CD4-positive, alpha-beta T cell treated with Interleukin-15 for 4 hours (primary cell): ENCODE results near the gene ATXN2.
"Not testable (repeated sequence)": the region's sequence is repeated elsewhere in the genome, so short reads cannot be mapped to it uniquely, and the experiment has no call there.

ENCODE experiments used
- DNase-seq: peaks from one replicate; pipeline ENCODE4 v3.0.0-alpha.2; 2020; ENCODE audit warnings: low spot score

The ATXN2 gene

DNA sequence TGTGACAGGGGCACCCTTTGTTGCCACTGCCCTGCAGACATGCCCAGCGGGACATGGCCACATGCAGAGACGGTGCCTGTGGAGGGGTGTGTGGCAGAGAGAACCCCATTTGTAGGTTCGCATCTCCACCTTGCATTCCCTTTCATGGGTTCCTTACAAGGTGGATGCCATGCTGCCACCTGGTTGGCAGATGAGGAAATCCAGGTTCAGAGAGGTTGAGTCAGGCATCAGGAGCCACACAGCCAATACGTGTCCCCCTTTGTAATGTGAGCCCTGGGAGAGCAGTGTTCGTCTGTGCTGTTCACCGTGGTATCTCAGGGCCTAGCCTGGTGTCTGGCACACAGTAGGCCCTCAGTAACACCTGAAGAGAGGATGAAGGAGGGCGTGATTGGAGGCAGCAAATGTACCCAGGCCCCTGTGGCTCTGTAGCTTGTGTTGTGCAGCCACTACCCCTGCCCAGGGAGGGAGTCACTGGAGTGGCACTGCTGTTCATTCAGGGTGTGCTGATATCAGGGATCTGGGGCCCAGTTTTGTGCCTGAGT, 184.3 kb downstream of the ATXN2 start:
- no peak for DNase-seq

DNA sequence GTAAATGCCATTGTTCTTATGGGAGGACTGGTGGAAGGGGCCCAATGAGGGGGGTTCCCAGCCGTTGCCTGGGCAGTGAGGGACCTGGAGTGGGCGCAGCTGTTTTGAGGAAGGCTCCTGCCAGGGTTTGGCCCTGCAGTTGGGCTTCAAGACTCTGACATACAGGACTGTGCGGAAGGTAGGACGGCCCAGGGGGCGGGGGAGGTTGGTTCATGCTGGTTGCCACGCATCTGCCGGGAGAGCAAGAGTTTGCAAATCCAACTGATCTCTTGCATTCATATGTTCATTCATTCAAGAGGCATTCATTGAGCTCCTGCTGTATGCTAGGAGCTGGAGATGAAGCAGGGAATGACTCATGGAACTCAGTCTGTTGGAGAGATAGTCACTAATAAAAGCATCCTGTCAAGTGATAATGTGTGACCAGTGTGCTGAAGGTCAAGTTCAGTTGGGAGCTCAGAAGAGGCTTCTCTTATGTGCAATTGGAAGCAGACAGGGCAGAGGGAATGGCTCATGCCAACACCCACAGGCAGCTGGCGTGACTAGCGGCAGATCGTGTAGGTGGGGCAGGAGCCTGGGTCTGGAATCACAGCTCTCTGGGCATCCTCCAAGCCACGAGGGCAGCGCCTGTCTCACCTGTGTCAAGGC, 185.6 kb downstream of the ATXN2 start:
- no peak for DNase-seq

DNA sequence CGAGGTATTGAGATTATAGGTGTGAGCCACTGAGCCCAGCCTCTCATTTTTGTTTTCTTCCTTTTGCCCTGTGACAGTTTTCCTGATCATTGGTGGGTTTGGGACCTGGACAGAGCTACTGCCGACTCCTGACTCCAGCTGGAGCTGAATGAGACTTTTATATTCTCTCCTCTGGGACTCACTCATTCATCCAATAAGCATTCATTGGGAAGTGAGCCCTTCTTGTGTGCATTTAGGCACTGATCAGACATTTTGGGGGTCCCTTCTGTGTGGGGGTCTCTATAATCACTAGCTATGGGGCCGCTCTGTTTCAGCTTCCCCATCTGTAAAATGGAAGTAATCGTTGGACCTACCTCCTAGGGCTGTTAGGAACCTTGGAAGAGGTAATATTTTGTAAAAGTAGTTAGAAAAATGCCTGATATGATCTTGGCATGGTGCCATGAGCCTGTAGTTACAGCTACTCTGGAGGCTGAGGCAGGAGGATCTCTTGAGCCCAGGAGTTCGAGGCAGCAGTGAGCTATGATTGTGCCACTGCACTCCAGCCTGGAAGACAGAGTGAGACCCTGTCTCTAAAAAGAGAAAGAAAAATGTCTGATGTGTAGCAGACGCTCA, 186.2 kb downstream of the ATXN2 start:
- DNase-seq = no peak

DNA sequence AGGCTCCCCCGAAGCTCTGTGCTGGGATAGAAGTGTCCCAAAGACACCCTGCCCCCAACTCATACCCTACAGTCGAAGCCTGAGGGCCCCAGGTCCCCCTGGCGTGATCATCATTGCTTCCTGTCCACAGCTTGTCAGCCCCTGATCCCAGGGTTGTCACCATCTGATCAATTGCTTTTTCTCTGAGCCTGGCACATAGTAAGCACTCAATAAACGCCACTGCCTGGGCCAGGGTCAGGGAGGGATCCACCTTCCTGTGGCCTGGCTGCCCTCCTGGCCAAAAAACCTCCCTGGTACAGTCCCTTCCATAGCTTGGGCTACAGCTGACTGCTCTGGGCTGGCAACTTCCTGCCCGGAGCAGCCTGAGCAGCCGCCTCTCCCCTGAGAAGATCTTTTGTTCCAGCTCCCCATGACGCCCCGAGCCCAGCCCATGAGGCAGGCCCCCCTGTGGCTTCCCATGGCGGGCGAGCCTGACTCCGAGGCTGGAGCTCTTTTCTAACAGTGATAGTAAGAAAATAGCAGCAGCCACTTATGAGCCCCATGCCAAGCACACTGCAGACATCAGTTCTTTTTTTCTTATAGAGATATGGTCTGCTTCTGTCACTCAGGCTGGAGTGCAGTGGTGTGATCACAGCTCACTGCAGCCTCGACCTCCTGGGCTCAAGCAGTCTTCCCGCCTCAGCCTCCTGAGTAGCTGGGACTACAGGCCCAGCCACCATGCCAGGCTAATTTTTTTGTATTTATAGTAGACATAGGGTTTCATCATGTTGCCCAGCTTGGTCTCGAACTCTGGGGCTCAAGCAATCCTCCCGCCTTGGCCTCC, 186.9 kb downstream of the ATXN2 start:
- DNase-seq = no peak

DNA sequence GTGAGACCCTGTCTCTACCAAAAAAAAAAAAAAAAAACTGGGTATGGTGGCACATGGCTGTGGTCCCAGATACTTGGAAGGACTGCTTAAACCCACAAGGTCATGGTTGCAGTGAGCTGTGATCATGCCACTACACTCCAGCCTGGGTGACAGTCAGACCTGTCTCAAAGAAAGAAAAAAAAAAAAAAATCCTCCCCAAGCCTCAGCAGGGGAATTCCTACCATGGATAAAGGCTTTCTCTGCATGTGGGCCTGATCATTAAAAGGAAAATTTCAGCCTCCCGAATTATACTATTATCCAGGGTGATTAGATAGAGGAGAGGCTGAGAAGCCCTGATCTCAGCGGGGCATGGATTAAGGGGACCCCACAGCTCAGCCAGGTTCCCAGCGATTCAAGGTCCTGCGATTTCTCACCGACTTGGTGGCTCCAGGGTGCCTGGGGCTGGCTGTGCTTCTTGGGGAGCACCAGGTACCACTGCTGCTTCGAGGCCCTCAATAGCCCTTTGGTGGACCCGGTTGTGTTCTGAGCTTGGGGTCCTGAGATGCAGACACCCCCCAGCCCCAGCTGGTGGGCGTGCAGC, 187.8 kb downstream of the ATXN2 start:
- DNase-seq = peak; percentile 54

DNA sequence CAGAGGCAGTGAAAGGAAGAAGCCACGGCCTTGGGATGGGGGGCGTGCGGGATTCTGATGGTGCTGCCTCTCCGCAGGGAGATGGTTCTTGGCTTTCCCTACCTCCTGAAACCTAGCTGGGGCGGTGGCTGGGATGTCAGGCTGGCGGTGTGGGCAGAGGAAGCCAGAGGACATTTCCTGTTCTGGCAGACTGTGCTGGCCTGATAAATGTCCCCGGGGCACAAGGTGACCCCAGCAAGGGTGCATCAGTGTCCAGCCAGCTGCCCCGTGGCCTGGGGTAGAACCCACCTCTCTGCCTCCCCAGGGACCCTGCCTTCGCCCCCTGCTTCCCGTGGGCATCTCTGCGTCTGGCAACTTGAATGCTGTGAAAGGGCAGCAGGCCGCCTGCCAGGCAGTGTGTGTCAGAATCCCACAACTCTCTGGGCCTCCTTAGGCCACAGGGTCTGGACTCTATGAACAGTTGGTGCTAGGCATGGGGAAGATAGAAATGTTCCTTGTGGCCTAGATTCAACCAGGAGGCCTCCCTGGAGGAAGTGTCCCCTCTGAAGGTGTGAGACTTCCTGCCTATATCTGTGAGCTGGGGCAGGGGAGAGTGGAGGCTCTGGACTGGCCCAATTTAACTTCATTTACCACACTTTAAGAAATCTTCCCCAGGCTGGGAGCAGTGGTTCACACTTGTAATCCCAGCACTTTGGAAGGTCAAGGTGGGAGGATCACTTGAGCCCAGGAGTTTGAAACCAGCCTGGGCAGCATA, 188.5 kb downstream of the ATXN2 start:
- no peak for DNase-seq

DNA sequence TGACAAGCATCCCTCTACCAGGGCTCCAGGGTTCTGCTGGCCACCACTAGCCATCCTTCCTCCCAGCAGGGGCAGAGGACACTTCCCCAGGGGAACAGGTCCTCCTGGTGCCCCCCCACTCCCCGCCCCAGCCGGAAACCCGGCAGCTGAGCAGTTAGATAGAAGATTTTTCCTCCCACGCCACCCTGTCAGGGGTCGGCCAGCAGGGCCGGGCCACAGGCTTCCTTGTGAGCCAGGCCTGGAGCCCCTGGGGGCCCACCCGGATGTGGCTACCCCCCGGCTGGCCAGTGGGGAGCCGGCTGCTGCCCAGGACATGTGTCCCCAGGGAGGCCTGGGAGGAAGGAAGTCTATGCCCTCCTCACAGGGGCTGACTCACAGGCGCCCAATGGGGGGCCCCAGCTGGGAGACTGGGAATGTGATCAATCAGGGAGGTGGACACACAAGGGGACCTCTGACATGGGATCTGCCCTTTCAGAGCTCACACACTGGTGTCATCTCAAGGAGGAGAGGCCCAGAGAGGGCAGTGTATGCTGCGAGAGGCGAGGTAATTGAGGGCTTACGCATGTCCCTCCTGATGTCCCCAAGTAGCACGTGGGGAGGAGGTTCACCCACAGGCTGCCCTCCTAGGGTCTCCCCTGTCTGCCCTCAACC, 189.2 kb downstream of the ATXN2 start:
- no peak for DNase-seq

DNA sequence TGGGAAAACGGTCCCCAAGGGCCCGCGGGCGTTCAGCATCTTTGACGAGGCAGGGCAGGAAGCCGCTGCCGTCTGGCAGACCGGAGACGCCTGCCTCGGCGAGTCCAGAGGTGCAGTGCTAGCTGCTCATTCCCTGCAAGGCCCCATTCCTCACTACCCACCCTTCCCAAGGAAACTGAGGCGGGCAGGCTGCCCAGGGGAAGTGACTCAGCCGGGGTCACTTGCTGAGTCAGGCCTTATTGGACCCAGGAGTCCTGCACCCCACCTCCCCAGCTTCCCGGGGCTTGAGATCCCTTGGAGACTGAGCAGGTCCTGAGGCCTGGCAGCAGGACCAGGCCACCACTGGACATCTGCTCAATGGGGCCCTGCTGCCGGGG, 189.7 kb downstream of the ATXN2 start:
- DNase-seq = no peak

DNA sequence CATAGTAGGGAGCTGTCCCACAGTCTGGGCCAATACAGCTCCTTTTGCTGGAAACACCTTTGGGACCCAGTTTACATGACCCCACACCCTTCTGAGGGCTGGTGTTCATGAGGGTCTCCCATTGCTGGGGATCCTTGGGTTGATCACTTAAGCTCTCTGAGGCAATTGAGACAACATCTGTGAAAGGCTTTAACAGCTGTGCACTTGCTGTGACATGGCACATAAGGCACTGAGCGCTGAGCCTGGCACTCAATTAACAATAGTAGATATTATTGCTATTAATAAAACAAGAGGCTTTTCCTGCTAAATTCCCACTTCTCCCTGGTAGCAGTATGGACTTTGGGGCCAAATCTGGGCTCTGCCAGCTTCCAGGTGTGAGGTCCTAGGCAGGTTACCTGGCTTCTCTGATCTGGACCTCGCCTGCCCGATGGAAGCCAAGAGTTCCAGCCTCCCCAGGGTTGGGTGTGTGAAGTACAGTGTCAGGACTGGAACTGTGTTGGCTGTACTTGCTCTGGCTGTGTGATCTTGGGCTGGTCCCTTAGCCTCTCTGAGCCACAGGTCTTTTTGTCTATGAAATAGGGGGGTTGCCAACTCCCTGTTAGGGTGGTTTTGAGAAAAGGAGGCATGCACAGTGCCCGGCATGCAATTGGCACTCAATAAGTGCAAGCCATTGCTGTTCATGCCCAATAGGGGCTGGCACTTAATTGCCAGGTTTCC, 190.3 kb downstream of the ATXN2 start:
- no peak for DNase-seq

DNA sequence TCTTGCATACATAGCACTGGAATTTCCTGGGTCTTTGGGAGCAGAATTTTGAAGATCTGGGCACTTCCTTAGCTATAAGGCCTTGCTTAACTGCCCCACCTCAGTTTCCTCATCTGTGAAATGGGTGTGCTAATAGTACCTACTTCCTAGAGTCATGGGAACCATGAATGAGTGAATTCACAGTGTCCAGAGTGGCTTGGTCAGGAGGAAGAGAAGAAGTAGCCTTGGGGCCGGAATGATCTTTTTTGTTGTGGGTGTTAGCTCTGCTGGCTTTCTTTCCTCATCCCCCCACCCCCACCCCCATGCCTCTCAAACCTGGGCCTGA, 191.0 kb downstream of the ATXN2 start:
- DNase-seq = no peak

DNA sequence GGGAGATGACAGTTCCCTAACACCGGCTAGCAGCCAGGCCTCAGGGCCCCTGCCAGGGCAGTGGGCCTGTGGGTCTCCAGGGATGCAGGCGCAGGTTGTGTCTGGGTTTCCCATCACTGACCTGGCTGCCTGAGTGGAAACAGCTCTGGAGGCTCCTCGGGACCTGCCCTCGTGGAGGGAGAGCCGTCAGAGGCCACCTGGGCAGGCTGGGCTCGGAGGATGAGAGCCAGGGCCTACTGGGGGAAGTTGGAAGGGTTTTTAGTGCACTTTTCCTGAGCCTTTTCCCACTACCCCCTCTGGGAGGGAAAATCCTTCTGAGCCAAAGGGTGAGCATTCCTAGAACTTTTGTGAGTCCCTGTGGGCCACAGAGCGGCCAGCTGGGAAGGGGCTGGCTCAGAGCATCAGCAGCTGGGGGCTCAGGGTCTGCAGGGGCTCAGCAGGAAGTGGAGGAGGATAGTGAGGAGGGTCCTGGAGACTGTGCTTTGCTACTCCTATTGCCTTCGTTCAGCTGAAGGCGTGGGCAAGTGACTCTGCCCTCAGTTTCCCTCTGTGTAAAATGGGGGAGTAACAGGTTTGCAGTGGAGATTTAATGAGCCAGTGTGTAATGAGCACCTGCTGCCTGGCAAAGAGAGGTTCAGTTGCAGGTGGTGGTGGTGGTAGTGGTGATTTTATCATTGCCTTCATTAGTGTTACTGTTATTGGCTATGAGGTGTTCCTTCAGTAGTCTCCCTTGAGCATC, 191.6 kb downstream of the ATXN2 start:
- no peak for DNase-seq

DNA sequence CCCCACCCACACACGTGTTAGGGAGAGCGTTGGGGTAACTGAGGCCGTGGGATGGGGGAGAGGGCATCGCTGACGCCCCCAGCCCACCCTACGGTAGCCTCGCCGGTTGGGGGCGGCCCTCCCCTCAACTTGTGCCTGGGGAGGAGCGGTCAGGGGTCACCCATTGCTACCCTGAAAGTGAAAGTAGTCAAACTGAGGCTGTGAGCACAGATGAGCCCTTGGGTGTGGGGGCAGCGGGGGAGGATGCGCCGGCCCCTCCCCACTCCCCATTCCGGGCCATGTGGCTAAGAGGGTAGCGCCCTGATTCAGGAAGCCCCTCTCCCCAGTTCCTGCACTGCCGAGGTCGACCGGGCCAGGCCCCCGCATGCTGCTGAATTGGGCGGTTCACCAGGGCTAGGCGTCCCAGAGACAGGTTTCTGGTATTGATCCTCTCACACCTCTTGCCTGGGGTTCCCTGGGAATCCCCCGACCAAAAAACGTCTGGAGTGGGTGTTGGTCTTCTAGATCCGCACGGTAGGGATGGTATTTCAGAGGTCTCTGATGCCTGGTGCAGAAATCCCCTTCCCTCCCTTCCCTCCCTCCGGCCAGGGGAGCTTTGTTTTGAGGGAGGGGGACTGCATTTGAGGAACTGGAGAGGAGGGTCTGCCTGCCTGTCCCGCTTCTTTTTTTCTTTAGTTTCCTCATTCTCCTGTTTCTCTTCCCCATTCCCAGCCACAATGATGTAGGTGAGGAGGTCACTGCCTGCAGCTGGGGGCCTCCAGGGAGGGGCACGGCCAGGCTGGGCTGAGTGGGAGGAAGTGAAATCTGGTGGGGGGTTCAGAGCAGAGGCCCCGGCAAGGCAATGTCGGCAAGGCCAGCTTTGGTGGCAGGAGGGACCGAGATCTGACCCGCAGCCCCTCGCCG, 192.4 kb downstream of the ATXN2 start:
- DNase-seq = peak; percentile 48

DNA sequence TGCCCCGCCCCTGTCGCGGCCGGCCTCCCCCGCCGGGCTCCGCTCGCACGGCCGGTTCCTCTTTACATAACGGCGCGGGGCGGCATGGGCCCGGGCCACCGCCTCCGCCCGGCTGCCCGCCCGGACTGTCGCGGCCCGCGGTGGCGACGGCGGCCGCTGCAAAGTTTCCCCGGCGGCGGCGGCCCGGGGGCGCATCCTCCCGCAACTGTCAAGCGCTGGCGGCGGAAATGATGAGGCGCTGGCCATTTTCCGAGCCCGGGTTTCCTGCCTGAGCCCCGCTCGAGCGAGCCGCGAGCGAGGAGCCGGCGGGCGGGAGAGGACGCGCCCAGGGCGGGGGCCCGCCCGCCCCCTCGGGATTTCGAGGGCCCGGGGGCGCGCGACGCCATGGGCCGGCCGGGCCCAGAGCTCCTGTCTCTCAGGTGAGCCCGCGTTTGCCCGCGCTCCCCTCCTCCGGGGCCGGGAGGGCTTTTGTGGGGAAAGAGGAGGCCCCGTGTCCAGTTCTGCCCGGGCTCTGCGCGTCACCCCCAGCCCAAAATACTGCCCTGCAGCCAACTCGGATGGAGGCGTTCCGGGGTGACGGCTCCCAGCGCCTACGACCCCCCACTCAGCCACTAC, 193.1 kb downstream of the ATXN2 start, which contains the start of gene SH2B3:
Gene SH2B3 (plus strand): TSS at position 65 of the 615 bp plus-strand sequence. CDS start 12,223 bp downstream, outside the sequence.
- DNase-seq = no peak

DNA sequence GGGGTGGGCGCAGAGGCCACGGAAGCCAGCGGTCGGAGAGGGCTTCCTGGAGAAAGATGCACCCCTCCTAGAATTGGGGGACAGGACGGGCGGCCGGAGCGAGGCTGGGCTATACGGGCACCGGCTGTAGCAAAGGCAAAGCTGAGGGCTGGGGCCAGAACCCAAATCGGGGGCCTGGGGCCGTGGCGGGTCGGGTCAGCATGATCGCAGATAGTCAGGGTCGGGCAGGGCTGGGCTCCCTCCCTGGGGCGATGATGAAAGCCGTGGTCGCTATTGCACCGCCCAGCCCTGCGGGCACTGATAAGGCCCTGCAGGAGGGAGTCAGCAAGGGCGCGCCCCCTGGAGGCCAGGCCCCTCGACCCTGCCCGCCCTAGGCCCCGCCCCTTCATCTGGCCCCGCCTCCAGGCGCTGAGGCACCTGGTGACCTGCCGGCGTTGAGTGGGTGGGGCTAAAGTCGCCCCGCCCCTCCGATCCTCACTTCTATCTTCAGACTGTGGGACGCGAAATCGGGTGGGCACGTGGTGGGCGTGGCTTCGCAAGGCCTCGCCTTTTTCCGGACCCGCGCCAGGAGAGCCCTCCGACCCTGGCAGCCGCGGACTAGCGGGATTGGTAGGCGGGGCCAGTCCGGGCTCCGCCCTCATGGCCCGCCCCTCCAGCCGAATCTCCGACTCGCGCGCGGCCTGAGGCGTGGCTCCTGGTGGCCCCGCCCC, 193.8 kb downstream of the ATXN2 start:
- peak; percentile 98 for DNase-seq

DNA sequence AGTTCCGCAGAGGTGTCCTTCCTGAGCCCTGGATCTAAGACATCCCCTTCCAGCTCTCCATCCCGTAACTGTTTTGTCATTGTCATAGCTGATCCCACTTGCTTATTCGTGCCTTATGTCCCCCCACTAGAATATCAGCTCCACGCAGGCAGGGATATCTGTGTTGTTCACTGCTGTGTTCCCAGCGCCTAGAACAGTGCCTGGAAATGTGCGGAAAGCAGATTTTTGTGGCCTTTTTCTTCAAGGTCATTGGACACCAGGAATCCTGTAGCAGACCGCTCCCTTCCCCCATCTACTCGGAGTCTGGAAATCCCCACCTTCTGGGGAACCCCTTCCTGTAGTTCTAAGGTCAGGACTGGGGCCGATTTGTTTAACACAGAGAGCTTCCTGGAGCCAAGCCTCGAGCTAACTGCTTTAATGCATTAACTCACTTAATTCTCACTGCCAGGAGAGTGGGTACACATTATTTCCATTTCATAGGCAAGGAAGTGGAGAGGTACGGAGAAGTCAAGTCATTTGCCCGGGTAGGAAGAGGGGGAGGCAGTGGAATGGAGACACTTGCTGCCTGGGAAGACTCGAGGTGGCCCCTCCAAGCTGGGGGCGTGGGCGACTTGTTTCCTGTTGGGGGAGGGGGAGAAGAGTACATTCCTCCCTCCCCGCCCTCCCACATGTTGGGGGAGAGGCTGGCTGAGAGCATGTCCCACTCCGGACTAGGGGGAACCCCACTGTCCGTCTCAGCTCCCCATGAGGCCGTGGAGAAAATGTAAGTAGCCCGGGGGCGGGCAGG, 194.6 kb downstream of the ATXN2 start:
- DNase-seq = peak; percentile 53

DNA sequence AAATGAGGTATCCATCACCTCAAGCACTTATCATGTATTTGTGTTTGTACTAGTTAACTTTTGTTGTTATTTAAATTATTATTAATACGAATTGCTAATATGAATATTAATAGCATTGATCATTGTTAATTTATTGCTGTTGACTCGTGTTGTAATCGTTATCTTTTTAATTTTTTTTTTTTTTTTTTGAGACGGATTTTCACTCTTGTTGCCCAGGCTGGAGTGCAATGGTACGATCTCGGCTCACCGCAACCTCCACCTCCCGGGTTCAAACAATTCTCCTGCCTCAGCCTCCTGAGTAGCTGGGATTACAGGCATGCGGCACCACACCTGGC, 196.7 kb downstream of the ATXN2 start:
- DNase-seq = not testable (repeated sequence)
